CD4-positive, alpha-beta T cell treated with Interleukin-10 for 1 hour (primary cell): ENCODE measurements around the gene ENPP7.

Source experiments
- DNase-seq: peaks from one replicate; pipeline ENCODE4 v3.0.0-alpha.2; 2020

ENPP7 gene

GRCh38 chr17:79779084-79779529 is 48.4 kb downstream of the ENPP7 start:
- DNase-seq, result no peak

GRCh38 chr17:79779661-79780365 is 49.1 kb downstream of the ENPP7 start:
- DNase-seq, result no peak

- no peak for DNase-seq
Measured at GRCh38 chr17:79781012-79781650, 50.4 kb downstream of the ENPP7 start.

- no peak for DNase-seq
Measured at GRCh38 chr17:79781736-79782575, 51.2 kb downstream of the ENPP7 start.

GRCh38 chr17:79783891-79784290 is 53.1 kb downstream of the ENPP7 start:
- DNase-seq, result no peak

- DNase-seq, result no peak
Measured at GRCh38 chr17:79784353-79785016, 53.7 kb downstream of the ENPP7 start.

GRCh38 chr17:79785017-79785899 is 54.5 kb downstream of the ENPP7 start:
- no peak for DNase-seq

- DNase-seq, result no peak
Measured at GRCh38 chr17:79785900-79786810, 55.4 kb downstream of the ENPP7 start.

- DNase-seq, result no peak
Measured at GRCh38 chr17:79786930-79787643, 56.3 kb downstream of the ENPP7 start.

- DNase-seq, result no peak
Measured at GRCh38 chr17:79788455-79788854, 57.7 kb downstream of the ENPP7 start.

- DNase-seq, result no peak
Measured at GRCh38 chr17:79788989-79789942, 58.5 kb downstream of the ENPP7 start.

- DNase-seq, result peak; percentile 42
Measured at GRCh38 chr17:79789943-79790804, 59.4 kb downstream of the ENPP7 start.

- DNase-seq, result no peak
Measured at GRCh38 chr17:79790805-79791734, 60.3 kb downstream of the ENPP7 start.

- DNase-seq, result no peak
Measured at GRCh38 chr17:79791735-79792161, 61.0 kb downstream of the ENPP7 start.
